ENCODE results near the gene GTF3C4. TPM values are rescaled to one million over a fixed set of nuclear protein-coding genes. Genes with fewer than 3 reads are reported as not detected.

Gene GTF3C4, protein sequence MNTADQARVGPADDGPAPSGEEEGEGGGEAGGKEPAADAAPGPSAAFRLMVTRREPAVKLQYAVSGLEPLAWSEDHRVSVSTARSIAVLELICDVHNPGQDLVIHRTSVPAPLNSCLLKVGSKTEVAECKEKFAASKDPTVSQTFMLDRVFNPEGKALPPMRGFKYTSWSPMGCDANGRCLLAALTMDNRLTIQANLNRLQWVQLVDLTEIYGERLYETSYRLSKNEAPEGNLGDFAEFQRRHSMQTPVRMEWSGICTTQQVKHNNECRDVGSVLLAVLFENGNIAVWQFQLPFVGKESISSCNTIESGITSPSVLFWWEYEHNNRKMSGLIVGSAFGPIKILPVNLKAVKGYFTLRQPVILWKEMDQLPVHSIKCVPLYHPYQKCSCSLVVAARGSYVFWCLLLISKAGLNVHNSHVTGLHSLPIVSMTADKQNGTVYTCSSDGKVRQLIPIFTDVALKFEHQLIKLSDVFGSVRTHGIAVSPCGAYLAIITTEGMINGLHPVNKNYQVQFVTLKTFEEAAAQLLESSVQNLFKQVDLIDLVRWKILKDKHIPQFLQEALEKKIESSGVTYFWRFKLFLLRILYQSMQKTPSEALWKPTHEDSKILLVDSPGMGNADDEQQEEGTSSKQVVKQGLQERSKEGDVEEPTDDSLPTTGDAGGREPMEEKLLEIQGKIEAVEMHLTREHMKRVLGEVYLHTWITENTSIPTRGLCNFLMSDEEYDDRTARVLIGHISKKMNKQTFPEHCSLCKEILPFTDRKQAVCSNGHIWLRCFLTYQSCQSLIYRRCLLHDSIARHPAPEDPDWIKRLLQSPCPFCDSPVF
- total RNA-seq, result 21.9 TPM

DNA sequence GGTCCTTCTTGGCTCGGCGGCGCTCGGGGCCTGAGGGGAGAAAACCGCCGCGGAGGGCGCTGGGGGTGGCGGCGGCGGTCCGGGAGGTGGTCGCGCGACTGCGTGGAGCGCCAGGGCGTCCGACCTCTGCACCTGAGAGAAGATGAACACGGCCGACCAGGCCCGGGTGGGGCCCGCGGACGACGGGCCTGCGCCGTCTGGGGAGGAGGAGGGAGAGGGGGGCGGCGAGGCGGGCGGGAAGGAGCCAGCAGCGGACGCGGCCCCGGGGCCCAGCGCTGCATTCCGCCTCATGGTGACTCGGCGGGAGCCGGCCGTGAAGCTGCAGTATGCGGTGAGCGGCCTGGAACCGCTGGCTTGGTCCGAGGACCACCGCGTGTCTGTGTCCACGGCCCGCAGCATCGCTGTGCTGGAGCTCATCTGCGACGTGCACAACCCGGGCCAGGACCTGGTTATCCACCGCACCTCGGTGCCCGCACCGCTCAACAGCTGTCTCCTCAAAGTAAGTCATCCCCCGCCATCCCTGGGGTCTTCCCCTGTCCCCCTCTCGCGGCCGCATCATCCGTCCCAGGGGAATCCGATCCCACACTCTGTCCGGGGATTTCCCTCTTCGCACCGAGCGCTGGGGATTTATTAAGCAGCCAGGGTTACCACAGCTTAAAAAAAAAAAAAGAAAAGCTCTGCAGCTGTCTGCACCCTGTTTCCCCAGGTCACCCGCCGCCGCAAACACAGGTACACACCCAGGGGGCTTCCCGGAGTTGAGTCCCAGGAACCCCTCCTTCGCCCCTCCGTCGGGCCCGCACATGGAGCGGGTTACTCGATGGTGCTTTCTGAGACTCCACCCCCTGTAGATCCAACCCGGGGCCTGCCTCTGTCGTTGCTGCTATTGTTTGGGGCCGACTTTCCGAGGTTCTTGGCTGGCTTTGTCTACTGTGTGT, at the start of gene GTF3C4:
GTF3C4 (plus strand) TSS at position 8 of the 935 bp plus-strand sequence; CDS start at position 143, 135 bp downstream.

DNA sequence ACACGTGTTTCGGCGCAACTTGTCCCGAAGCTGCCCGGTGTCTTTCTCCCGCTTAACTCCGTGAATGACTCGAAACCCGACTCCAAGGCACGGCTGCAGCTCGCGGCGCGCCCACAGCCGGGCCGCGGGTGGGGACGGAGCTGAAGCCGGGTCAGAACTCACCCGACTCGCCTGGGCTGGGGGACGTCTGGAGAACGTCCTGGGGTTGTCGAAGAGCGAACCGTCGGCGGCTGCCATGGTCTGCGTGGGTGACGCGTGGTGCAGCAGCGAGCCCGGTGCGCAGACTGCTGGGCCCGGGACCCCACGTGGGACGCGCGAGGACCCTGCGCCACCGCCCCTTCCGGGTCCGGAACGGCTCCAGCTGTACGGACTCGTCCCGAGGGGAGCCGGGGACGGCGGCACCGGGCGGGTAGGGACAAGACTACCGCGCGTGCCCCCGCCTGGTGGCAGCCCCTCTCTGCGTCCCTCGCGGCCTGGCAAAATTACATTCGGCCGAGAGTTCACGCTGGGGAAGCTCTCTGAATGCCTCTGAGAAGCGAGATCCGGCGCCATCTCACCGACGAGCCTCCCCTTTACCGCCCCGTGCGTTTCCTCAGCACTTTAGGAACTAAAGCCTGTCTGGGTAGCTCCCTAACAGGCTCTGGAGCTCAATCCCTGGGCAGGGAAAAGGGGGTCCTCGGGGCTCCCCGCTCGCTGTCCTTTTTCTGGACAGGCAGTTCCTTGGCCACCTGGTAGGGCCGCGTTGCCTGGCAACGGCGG, 387 bp upstream of the GTF3C4 start, which contains the start of gene DDX31:
DDX31 (minus strand) TSS at position 286 of the 759 bp plus-strand sequence; CDS start at position 237, 49 bp downstream.

Other genes starting within 250 kb of the GTF3C4 start
- gene BARHL1, start 87.9 kb upstream of the GTF3C4 start, total RNA-seq, result 0.69 TPM
- 9.0 TPM for gene DDX31, start 481 bp upstream of the GTF3C4 start, total RNA-seq
- 3.5 TPM for gene AK8, start 207.8 kb downstream of the GTF3C4 start, total RNA-seq
- 5.1 TPM for gene SPACA9, start 208.4 kb downstream of the GTF3C4 start, total RNA-seq